ENCODE data around the gene TMCC2.

- TF ChIP-seq POLR2A (IDR thresholded peaks at IDR 0.05), result no peak
- no peak for TF ChIP-seq CTCF (IDR thresholded peaks at IDR 0.05 in 8 of 11, conservative IDR thresholded peaks at IDR 0.05 in 3 of 11)
Measured at GRCh38 chr1:205296154-205296553, 68.4 kb downstream of the TMCC2 start.

All from spleen (tissue), 7 donors.